ENCODE results near the gene RELN. TPM values are rescaled to one million over a fixed set of nuclear protein-coding genes. Genes with fewer than 3 reads are reported as not detected.

Gene RELN
- total RNA-seq, 4 donors from 2014 or later, result 1.0 to 3.5 (median 1.3) TPM

DNA sequence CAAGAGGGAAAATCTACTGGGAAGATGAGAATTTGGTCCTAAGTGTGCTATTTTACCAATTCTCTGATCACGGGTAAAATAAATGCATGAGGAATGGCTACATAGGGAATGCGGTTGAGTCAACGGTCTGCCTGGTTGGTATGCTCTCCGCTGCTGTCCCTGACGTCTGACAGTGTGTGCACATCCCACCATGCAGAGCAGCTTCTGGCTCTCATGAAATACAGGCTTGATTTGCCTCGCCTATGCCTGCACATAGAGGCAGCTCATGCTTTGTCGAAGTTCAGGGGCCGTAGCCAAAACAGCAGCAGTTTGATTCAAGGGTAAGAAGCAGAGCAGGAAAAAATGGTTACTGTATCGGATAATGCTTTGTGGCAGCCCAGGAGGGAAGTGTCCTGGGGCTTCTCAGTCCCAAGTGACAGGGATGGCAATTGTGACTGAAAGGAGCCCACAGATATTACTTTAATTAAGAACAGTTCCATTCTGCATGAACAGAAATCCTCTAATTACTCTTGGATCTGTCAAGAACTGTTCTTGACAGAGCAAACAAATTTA is 275.0 kb downstream of the RELN start:
- 71 to 79% methylated on average over 9 of the region's 9 CpGs for WGBS, 2 donors
- TF ChIP-seq POLR2A (IDR thresholded peaks at IDR 0.05) (no peak), CTCF (IDR thresholded peaks at IDR 0.05) (no peak)
- H3K4me3 ChIP-seq (ENCODE audit: low read depth, poor library complexity, severe bottlenecking), result no peak overlapping the region
- no peak for DNase-seq (ENCODE audit: low spot score in 2 of 2)
- intact Hi-C loops (cut with DNase I; ENCODE audit: low total_unique reads), result no loop called here

DNA sequence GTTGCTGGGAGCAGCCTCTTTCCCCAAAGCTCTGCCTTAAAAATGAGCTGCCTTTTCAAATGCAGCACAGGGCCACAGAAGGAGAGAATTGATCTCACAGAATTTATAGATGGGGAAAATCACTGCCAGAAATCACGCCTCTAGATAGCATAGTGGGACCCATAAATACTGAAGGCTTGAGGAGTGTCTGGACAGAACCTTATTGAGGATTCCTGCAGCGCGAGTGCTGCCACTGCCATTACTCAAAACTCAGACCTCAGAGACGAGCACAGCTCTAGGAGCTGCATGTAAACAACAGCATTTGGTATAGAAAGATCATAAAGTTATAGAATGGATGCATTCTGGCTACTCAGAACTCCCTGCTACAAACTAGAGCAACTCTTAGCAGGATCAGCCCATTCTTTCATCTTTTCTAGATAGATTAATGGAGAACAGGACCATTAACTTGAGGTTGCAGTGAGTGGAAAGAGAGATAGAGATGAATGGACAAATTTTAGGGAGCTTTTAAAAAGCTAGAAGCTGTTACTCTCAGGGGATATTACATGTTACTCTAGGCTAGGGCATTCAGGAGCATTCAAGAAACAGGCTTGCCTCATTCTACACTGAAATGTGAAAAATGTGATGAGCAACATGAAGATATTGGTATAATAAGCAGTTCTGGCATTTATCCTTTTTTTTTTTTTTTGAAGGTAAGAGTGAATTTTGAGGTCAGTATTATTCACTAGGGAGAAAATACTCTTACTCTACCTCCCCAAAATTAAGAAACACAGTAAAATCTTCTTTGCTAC is 276.3 kb downstream of the RELN start:
- 65 to 70% methylated on average over 4 of the region's 4 CpGs for WGBS, 2 donors
- no peak for DNase-seq (ENCODE audit: low spot score in 2 of 2)
- H3K4me3 ChIP-seq (ENCODE audit: low read depth, poor library complexity, severe bottlenecking), result no peak overlapping the region
- intact Hi-C loops (cut with DNase I; ENCODE audit: low total_unique reads), result no loop called here
- TF ChIP-seq POLR2A (IDR thresholded peaks at IDR 0.05) (no peak), CTCF (IDR thresholded peaks at IDR 0.05) (no peak)

GRCh38 chr7:103711413-103711812 is 278.0 kb downstream of the RELN start:
- no peak for TF ChIP-seq POLR2A (IDR thresholded peaks at IDR 0.05)
- TF ChIP-seq CTCF (IDR thresholded peaks at IDR 0.05), result no peak
- no peak for DNase-seq (ENCODE audit: low spot score in 2 of 2)
- intact Hi-C loops (cut with DNase I; ENCODE audit: low total_unique reads), result no loop called here
- no peak overlapping the region for H3K4me3 ChIP-seq (ENCODE audit: low read depth, poor library complexity, severe bottlenecking)
- WGBS, 2 donors, result 87 to 89% methylated on average over 4 of the region's 4 CpGs

DNA sequence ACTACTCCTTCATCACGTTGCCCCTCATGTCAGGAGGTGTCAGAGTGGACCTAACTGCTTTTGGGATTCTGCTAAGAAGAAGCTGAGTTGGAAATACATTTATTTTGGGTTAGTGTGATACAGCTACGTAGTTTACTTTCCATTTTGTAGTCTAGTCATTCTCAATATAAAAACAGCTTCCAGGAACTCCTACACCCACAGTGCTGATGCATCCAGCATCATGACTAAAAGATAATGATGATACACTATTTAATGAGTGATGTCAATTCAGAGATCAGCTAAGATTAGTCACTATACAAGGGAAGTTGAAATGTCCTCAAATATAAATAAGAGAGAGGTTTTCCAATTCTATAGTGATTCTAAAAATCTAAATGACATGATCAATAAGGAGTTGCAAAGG is 279.2 kb downstream of the RELN start:
- TF ChIP-seq CTCF (IDR thresholded peaks at IDR 0.05) (no peak), POLR2A (IDR thresholded peaks at IDR 0.05) (no peak)
- intact Hi-C loops (cut with DNase I; ENCODE audit: low total_unique reads), result no loop called here
- DNase-seq (ENCODE audit: low spot score in 2 of 2), result no peak
- H3K4me3 ChIP-seq (ENCODE audit: low read depth, poor library complexity, severe bottlenecking), result no peak overlapping the region
- 52 to 67% methylated on average over 2 of the region's 2 CpGs for WGBS, 2 donors

DNA sequence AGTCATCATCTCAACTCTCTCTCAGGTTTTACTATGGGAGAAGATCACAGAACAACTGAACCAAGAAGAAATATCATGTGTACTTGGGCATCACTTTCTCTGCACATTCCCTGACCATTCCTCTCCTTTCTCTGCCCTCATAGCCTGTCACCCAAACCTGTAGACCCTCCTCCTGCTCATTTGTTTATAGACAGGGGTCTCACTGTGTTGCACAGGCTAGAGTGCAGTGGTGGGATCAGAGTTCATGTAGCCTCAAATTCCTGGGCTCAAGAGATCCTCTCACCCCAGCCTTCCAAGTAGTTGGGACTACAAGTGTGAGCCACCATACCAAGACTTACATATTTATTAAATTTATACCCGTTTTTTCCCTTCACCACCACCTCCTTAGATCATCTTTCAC is 282.7 kb downstream of the RELN start:
- 50 to 51% methylated on average over 1 of the region's 1 CpG for WGBS, 2 donors
- TF ChIP-seq POLR2A (IDR thresholded peaks at IDR 0.05), result no peak
- TF ChIP-seq CTCF (IDR thresholded peaks at IDR 0.05), result no peak
- no peak overlapping the region for H3K4me3 ChIP-seq (ENCODE audit: low read depth, poor library complexity, severe bottlenecking)
- DNase-seq (ENCODE audit: low spot score in 2 of 2), result no peak
- intact Hi-C loops (cut with DNase I; ENCODE audit: low total_unique reads), result no loop called here

Data from lower leg skin (tissue), 4 donors.